ENCODE measurements around the gene DSCAML1.

The DSCAML1 gene

GRCh38 chr11:117662255-117662654, 134.8 kb downstream of the DSCAML1 start:
- DNase-seq (ENCODE audit: low spot score): no peak

- DNase-seq (ENCODE audit: low spot score): no peak
These were observed 138.2 kb downstream of the DSCAML1 start for GRCh38 chr11:117658809-117659208.

- DNase-seq (ENCODE audit: low spot score): no peak
These were observed 139.2 kb downstream of the DSCAML1 start for GRCh38 chr11:117657794-117658193.

- DNase-seq (ENCODE audit: low spot score): no peak
These were observed 142.4 kb downstream of the DSCAML1 start for GRCh38 chr11:117654281-117655255.

GRCh38 chr11:117652521-117652920, 144.5 kb downstream of the DSCAML1 start:
- no peak for DNase-seq (ENCODE audit: low spot score)

- no peak for DNase-seq (ENCODE audit: low spot score)
These were observed 147.5 kb downstream of the DSCAML1 start for GRCh38 chr11:117649296-117650055.

- DNase-seq (ENCODE audit: low spot score): no peak
These were observed 149.1 kb downstream of the DSCAML1 start for GRCh38 chr11:117647872-117648271.

GRCh38 chr11:117647207-117647606, 149.8 kb downstream of the DSCAML1 start:
- no peak for DNase-seq (ENCODE audit: low spot score)

- DNase-seq (ENCODE audit: low spot score): no peak
These were observed 150.6 kb downstream of the DSCAML1 start for GRCh38 chr11:117646411-117646810.

GRCh38 chr11:117644403-117645155, 152.4 kb downstream of the DSCAML1 start:
- DNase-seq (ENCODE audit: low spot score): no peak

- DNase-seq (ENCODE audit: low spot score): no peak
These were observed 153.3 kb downstream of the DSCAML1 start for GRCh38 chr11:117643606-117644300.

- no peak for DNase-seq (ENCODE audit: low spot score)
These were observed 154.2 kb downstream of the DSCAML1 start for GRCh38 chr11:117642835-117643234.

- no peak for DNase-seq (ENCODE audit: low spot score)
These were observed 154.6 kb downstream of the DSCAML1 start for GRCh38 chr11:117642396-117642795.

GRCh38 chr11:117641008-117641915, 155.8 kb downstream of the DSCAML1 start:
- DNase-seq (ENCODE audit: low spot score): no peak

GRCh38 chr11:117640041-117640440, 157.0 kb downstream of the DSCAML1 start:
- DNase-seq (ENCODE audit: low spot score): no peak

- no peak for DNase-seq (ENCODE audit: low spot score)
These were observed 157.4 kb downstream of the DSCAML1 start for GRCh38 chr11:117639601-117640000.

GRCh38 chr11:117638911-117639543, 158.0 kb downstream of the DSCAML1 start:
- no peak for DNase-seq (ENCODE audit: low spot score)

- no peak for DNase-seq (ENCODE audit: low spot score)
These were observed 162.0 kb downstream of the DSCAML1 start for GRCh38 chr11:117634756-117635603.
